IMR-90 (cell line): ENCODE data around the gene TOM1L1. TPM values are rescaled to one million over a fixed set of nuclear protein-coding genes. Genes with fewer than 3 reads are reported as not detected.

Experiments
- ATAC-seq: fragments of 200-7000 bp; cut with Tn5 transposase; 2 replicates; pipeline ENCODE4 v1.9.1; 2020; ENCODE audit warnings: low read depth, mild to moderate bottlenecking, moderate library complexity
- BruUV-seq: library from RNA; stranded (reverse); fragments of 400-500 nt; replicated peaks from 2 replicates; lab custom pipeline; 2021; lab: Mats Ljungman, UMichigan
- CTCF ChIA-PET: fragments of 300-600 bp; formaldehyde crosslinking; extraction: SDS; loops from one replicate; lab custom pipeline; 2021; ENCODE audit warnings: antibody characterized with exemption; lab: Yijun Ruan, JAX
- POLR2A ChIA-PET: fragments of 300-600 bp; sonication (Branson Sonifier 250); formaldehyde crosslinking; loops from one replicate; lab custom pipeline; 2022; ENCODE audit warnings: antibody characterized with exemption; ENCODE audit not compliant: unreplicated experiment; lab: Charles Lee
- DNase-seq: peaks from one replicate; pipeline ENCODE4 v3.0.0; 2013
- H2AFZ ChIP-seq: replicated peaks from 2 replicates; pipeline ENCODE3; 2013; ENCODE audit warnings: low read length, mild to moderate bottlenecking; ENCODE audit not compliant: poor library complexity
- H2AK5ac ChIP-seq: 2 replicates; pipeline ENCODE4 v1.6.1; 2013; ENCODE audit warnings: low read depth, low read length, inconsistent platforms
- H2AK9ac ChIP-seq: replicated peaks from 2 replicates; pipeline ENCODE3; 2013; ENCODE audit warnings: mild to moderate bottlenecking, low read depth, low read length, moderate library complexity; ENCODE audit not compliant: poor library complexity
- H2BK120ac ChIP-seq: 2 replicates; pipeline ENCODE4 v1.6.1; 2013; ENCODE audit warnings: low read depth, low read length, inconsistent platforms
- H2BK15ac ChIP-seq: 3 replicates; pipeline ENCODE4 v1.6.1; 2013; ENCODE audit warnings: low read depth, low read length, inconsistent platforms
- H2BK20ac ChIP-seq: 2 replicates; pipeline ENCODE4 v1.6.1; 2013; ENCODE audit warnings: low read depth, mild to moderate bottlenecking, inconsistent platforms, low read length, moderate library complexity
- H2BK5ac ChIP-seq: 2 replicates; pipeline ENCODE4 v1.6.1; 2013; ENCODE audit warnings: mild to moderate bottlenecking, low read depth, low read length, inconsistent platforms; ENCODE audit not compliant: poor library complexity, severe bottlenecking
- H3K14ac ChIP-seq: replicated peaks from 2 replicates; pipeline ENCODE4 v1.6.1; 2013; ENCODE audit warnings: low read depth, low read length, inconsistent platforms
- H3K18ac ChIP-seq: 2 replicates; pipeline ENCODE4 v1.6.1; 2013; ENCODE audit warnings: low read depth, low read length, control low read depth
- H3K23ac ChIP-seq: 2 replicates; pipeline ENCODE4 v1.6.1; 2013; ENCODE audit warnings: low read depth, low read length, inconsistent platforms
- H3K27ac ChIP-seq: 2 replicates; pipeline ENCODE4 v1.5.1; 2013; ENCODE audit warnings: mild to moderate bottlenecking, control low read depth, low read length; ENCODE audit not compliant: insufficient read depth
- H3K27me3 ChIP-seq: 2 replicates; pipeline ENCODE4 v1.6.1; 2013; ENCODE audit warnings: low read length; ENCODE audit not compliant: control insufficient read depth, insufficient read depth
- H3K36me3 ChIP-seq: 2 replicates; pipeline ENCODE4 v1.6.1; 2013; ENCODE audit warnings: low read length, mixed read lengths; ENCODE audit not compliant: control insufficient read depth, insufficient read depth
- H3K4ac ChIP-seq: 2 replicates; pipeline ENCODE4 v1.6.1; 2013; ENCODE audit warnings: low read depth, low read length, inconsistent platforms
- H3K4me1 ChIP-seq: 2 replicates; pipeline ENCODE4 v1.6.1; 2013; ENCODE audit warnings: low read length, mixed read lengths; ENCODE audit not compliant: control insufficient read depth, insufficient read depth
- H3K4me2 ChIP-seq: 2 replicates; pipeline ENCODE4 v1.6.1; 2013; ENCODE audit warnings: low read depth, mild to moderate bottlenecking, control low read depth, low read length, moderate library complexity
- H3K4me3 ChIP-seq: 2 replicates; pipeline ENCODE4 v1.5.1; 2013; ENCODE audit warnings: low read depth, mild to moderate bottlenecking, control low read depth, low read length, moderate library complexity; ENCODE audit not compliant: insufficient read depth
- H3K56ac ChIP-seq: 2 replicates; pipeline ENCODE4 v1.6.1; 2013; ENCODE audit warnings: low read length, inconsistent platforms; ENCODE audit not compliant: insufficient read depth; ENCODE audit errors: extremely low read depth
- H3K79me1 ChIP-seq, 2 experiments: 2 replicates each; pipeline ENCODE4 v1.6.1; 2013; ENCODE audit warnings: low read length in 2 of 2, inconsistent platforms in 1 of 2, low read depth in 1 of 2
- H3K9ac ChIP-seq: 2 replicates; pipeline ENCODE4 v1.6.1; 2013; ENCODE audit warnings: low read depth, low read length, control low read depth
- H3K9me1 ChIP-seq: 2 replicates; pipeline ENCODE4 v1.6.1; 2013; ENCODE audit warnings: low read length, inconsistent platforms; ENCODE audit not compliant: insufficient read depth
- H3K9me3 ChIP-seq: 2 replicates; pipeline ENCODE4 v1.6.1; 2013; ENCODE audit warnings: low read length; ENCODE audit not compliant: control insufficient read depth, insufficient read depth
- H4K20me1 ChIP-seq: 2 replicates; pipeline ENCODE4 v1.6.1; 2013; ENCODE audit warnings: low read length, inconsistent platforms; ENCODE audit not compliant: insufficient read depth
- H4K5ac ChIP-seq: 2 replicates; pipeline ENCODE4 v1.6.1; 2013; ENCODE audit warnings: mild to moderate bottlenecking, low read depth, low read length, control low read depth
- H4K8ac ChIP-seq, 2 experiments: 2 replicates each; pipeline ENCODE4 v1.6.1; 2013; ENCODE audit warnings: low read depth in 2 of 2, low read length in 2 of 2, control low read depth in 1 of 2, inconsistent platforms in 1 of 2
- H4K91ac ChIP-seq: 2 replicates; pipeline ENCODE4 v1.6.1; 2013; ENCODE audit warnings: low read depth, low read length, inconsistent platforms; ENCODE audit not compliant: insufficient read depth
- CTCF ChIP-seq: conservative IDR thresholded peaks from 2 replicates; pipeline ENCODE4 v1.5.1; 2012; ENCODE audit warnings: mild to moderate bottlenecking, low read depth, low read length, improper control_type of control experiment
- RFX5 ChIP-seq: IDR thresholded peaks from 2 replicates; pipeline ENCODE4 v1.8.0; 2012; ENCODE audit warnings: low read depth, mild to moderate bottlenecking, low read length, moderate library complexity
- WGBS, 2 experiments: methylation state at CpG; one replicate each; pipeline versions ENCODE4 v1.1.5 to v1.1.7; 2013; ENCODE audit warnings: missing lambda C conversion rate in 2 of 2; ENCODE audit not compliant: insufficient read length in 1 of 2; ENCODE audit errors: extremely low coverage in 2 of 2; 5-methylcytosine and 5-hydroxymethylcytosine counted together
- dilution Hi-C: fragments of 300-500 bp; cut with HindIII; formaldehyde crosslinking; loops from one replicate; pipeline ENCODE4 v1.14.3; 2018; ENCODE audit warnings: low sequenced_read_pairs; ENCODE audit not compliant: unreplicated experiment
- in situ Hi-C: fragments of 300-500 bp; cut with MboI; formaldehyde crosslinking; loops from 3 replicates; pipeline ENCODE4 v1.14.3; 2019; ENCODE audit warnings: low sequenced_read_pairs, inconsistent platforms, mixed read lengths
- intact Hi-C: fragments of 100-400 bp; cut with micrococcal nuclease; formaldehyde crosslinking; loops from 2 replicates; pipeline ENCODE4 v1.10.0; 2022
- microRNA-seq, 2 experiments: library from miRNA; stranded (forward) in 1 of 2; unstranded in 1 of 2; fragments of 10-50 nt in 1 of 2; fragments of <30 nt in 1 of 2; gene quantifications in 1 of 2; microRNA quantifications in 1 of 2; one replicate each; pipeline versions ENCODE3 to v1.1.0; 2013 to 2020; ENCODE audit not compliant: insufficient read depth in 1 of 2, insufficient read length in 1 of 2, unreplicated experiment in 1 of 2
- polyA plus RNA-seq, 3 experiments: library from polyadenylated mRNA; depleted of rRNA; stranded (reverse); fragments of >200 nt; gene quantifications; 2 replicates each; pipeline ENCODE4 v1.2.3, GENCODE V29; 2012; ENCODE audit warnings: low replicate concordance in 1 of 3
- small RNA-seq, 5 experiments: library from RNA; depleted of rRNA; stranded (forward); fragments of <200 nt; gene quantifications; one replicate each; pipeline ENCODE3, GENCODE V24; 2012
- total RNA-seq: library from RNA; depleted of rRNA; stranded (reverse); fragments of >200 nt; gene quantifications from 2 replicates; pipeline ENCODE4 v1.2.3, GENCODE V29; 2012; rRNA removed

The TOM1L1 gene
- total and polyA plus RNA-seq, 2 of the 4 experiments (the other 2 are of a cell fraction) = 13.0 to 20.1 TPM

GRCh38 chr17:55005520-55005919 lies 104.9 kb downstream of the TOM1L1 start:
- H3K9me3 ChIP-seq = no peaks in the 10 kb centered on the region
- no peaks in the 10 kb centered on the region for H4K20me1 ChIP-seq
- H3K9ac ChIP-seq = no peak overlapping the region
- H4K5ac ChIP-seq = no peak overlapping the region
- no CpG with 5 or more reads among the region's 1 CpG for WGBS, 2 experiments
- ChIA-PET POLR2A (no interaction called here), CTCF (interaction anchor here (0.6 to 2.1 kb wide), 2 partner anchors 12 to 33 kb away, joined by 4 to 6 read pairs; no protein-coding TSS in a partner anchor)
- no peak overlapping the region for H4K91ac ChIP-seq
- in situ Hi-C loops (no loop called here), intact Hi-C loops (loop anchor here (10.0 kb wide), 1 partner anchor 59 kb away; no protein-coding TSS in a partner anchor), dilution Hi-C loops (no loop called here)
- H2AK9ac ChIP-seq = no peak overlapping the region
- no peaks in the 10 kb centered on the region for H3K27me3 ChIP-seq
- BruUV-seq = no TSS peak
- H3K18ac ChIP-seq = no peak overlapping the region
- H3K4me1 ChIP-seq = no peaks in the 10 kb centered on the region
- H3K56ac ChIP-seq = no peak overlapping the region
- TF ChIP-seq RFX5 = no peak
- 0 out of 2 replicates have a peak, but pooled peaks have one; percentile 16 for TF ChIP-seq CTCF
- H3K79me1 ChIP-seq = no peaks in the 10 kb centered on the region
- H3K23ac ChIP-seq = no peak overlapping the region
- H3K36me3 ChIP-seq = no peaks in the 10 kb centered on the region
- no peak overlapping the region for H2AK5ac ChIP-seq
- H3K4me2 ChIP-seq = no peak overlapping the region
- H2BK15ac ChIP-seq = no peak overlapping the region
- H2AFZ ChIP-seq = no peak overlapping the region
- H3K14ac ChIP-seq = no peak overlapping the region
- H2BK5ac ChIP-seq = no peak overlapping the region
- no peak overlapping the region for H2BK20ac ChIP-seq
- H3K4ac ChIP-seq = no peak overlapping the region
- DNase-seq (peak; percentile 12), ATAC-seq (0 out of 2 replicates have a peak, but pooled peaks have one; percentile 29)
- no peak overlapping the region for H3K4me3 ChIP-seq
- no peak overlapping the region for H4K8ac ChIP-seq
- H3K27ac ChIP-seq = no peak overlapping the region
- no peaks in the 10 kb centered on the region for H3K9me1 ChIP-seq
- H2BK120ac ChIP-seq = no peak overlapping the region

Small RNA genes within 50 kb of the gene (microRNA-seq; reads per million reads assigned to microRNA genes)
- not detected for gene AC007485.1 (ENCODE audit: insufficient read depth, insufficient read length)

Small RNA genes within 50 kb of the gene (small RNA-seq; reads per million reads assigned to genes)
- 0 reads per million in 5 experiments for gene AC007485.1

Other genes starting within 250 kb of the TOM1L1 start
- gene COX11, start 67.8 kb downstream of the TOM1L1 start, total RNA-seq = 29.4 and 43.6 TPM in 2 replicates
- gene COX11, start 67.8 kb downstream of the TOM1L1 start, polyA plus RNA-seq (2012; rRNA removed) = 23.6 and 34.7 TPM in 2 replicates
- gene STXBP4, start 67.9 kb downstream of the TOM1L1 start, total RNA-seq = 20.4 and 31.4 TPM in 2 replicates
- 2.5 and 4.1 TPM in 2 replicates for gene STXBP4, start 67.9 kb downstream of the TOM1L1 start, polyA plus RNA-seq (2012; rRNA removed)